Measurements from ENCODE around the gene LARGE1. TPM values are rescaled to one million over a fixed set of nuclear protein-coding genes. Genes with fewer than 3 reads are reported as not detected.

LARGE1 gene
- total and polyA plus RNA-seq, 2 of the 13 experiments (the other 11 are each of a cell fraction or from before 2014, with no cell fraction given) = 8.4 to 11.0 TPM

- TF ChIP-seq TRIM22 (IDR thresholded peaks at IDR 0.05) = no peak
- no peak for TF ChIP-seq ATF3 (CRISPR knock-in tag; IDR thresholded peaks at IDR 0.05)
- TF ChIP-seq IRX3 (CRISPR knock-in tag; IDR thresholded peaks at IDR 0.05; ENCODE audit: borderline replicate concordance, low read depth) = no peak
- TF ChIP-seq ZNF660 (CRISPR knock-in tag; IDR thresholded peaks at IDR 0.05; ENCODE audit: borderline replicate concordance, low read depth) = no peak
Measured at GRCh38 chr22:33882991-33883390, 37.3 kb downstream of the LARGE1 start (continued).

GRCh38 chr22:33880986-33881385, 39.3 kb downstream of the LARGE1 start:
- no peaks in the 10 kb centered on the region for H3K36me3 ChIP-seq (replicated peaks in 1 of 2; ENCODE audit: control insufficient read depth in 1 of 2, insufficient read depth in 2 of 2, low read length in 2 of 2)
- no peak for ATAC-seq
- POLR2A ChIA-PET = no interaction called here
- no peak overlapping the region for H3K4me3 ChIP-seq (replicated peaks in 1 of 3; ENCODE audit: insufficient read depth in 1 of 3, low read depth in 2 of 3, low read length in 3 of 3)
- intact Hi-C loops (cut with micrococcal nuclease; ENCODE audit: unreplicated experiment) = no loop called here
- no peak for FAIRE-seq
- H3K4me1 ChIP-seq (ENCODE audit: insufficient read depth, low read length) = peaks cover 8% of the 10 kb centered on the region; the same call in 1 of the 2 replicates
- no peak overlapping the region for H3K9ac ChIP-seq (ENCODE audit: insufficient read depth, low read depth, low read length)
- no peaks in the 10 kb centered on the region for H3K79me2 ChIP-seq (ENCODE audit: insufficient read depth, low read length)
- CTCF ChIA-PET (ENCODE audit: low intra/inter-chr PET ratio, low total read pairs) = no interaction called here
- 0 out of 2 replicates have a peak, but pooled peaks cover 5% of the 10 kb centered on the region for H4K20me1 ChIP-seq (ENCODE audit: insufficient read depth, low read length)
- no peak for TF ChIP-seq RFX5 (IDR thresholded peaks at IDR 0.05; ENCODE audit: low read depth, low read length)
- TF ChIP-seq NCOA1 (CRISPR knock-in tag; IDR thresholded peaks at IDR 0.05) = no peak
- no peak for TF ChIP-seq ZNF232 (CRISPR knock-in tag; IDR thresholded peaks at IDR 0.05; ENCODE audit: borderline replicate concordance)
- no peak for TF ChIP-seq ZNF552 (CRISPR knock-in tag; IDR thresholded peaks at IDR 0.05; ENCODE audit: borderline replicate concordance)
- TF ChIP-seq ZNF124 (CRISPR knock-in tag; IDR thresholded peaks at IDR 0.05) = no peak
- TF ChIP-seq CBFB (CRISPR knock-in tag; IDR thresholded peaks at IDR 0.05) = no peak
- BruUV-seq (replicated peaks) = no TSS peak
- DNase-seq (ENCODE audit: low spot score) = no peak
- H3K27ac ChIP-seq (ENCODE audit: extremely low read length, insufficient read depth, low read length) = no peak overlapping the region
- in situ Hi-C loops (cut with HindIII; ENCODE audit: extremely low pct_ligation_motif_present, low pct_unique_long_range_greater_than_20kb) = no loop called here
- no peaks in the 10 kb centered on the region for H3K9me3 ChIP-seq (ENCODE audit: low read length)
- H2AFZ ChIP-seq (ENCODE audit: low read length) = no peak overlapping the region
- 92% methylated on average over 11 of the region's 11 CpGs for WGBS (ENCODE audit: low lambda C conversion rate)
- H3K27me3 ChIP-seq (ENCODE audit: control insufficient read depth in 1 of 2, insufficient read depth in 2 of 2, low read length in 2 of 2) = no peaks in the 10 kb centered on the region
- H3K4me2 ChIP-seq (ENCODE audit: low read depth, low read length) = no peak overlapping the region
